HFFc6 (cell line): ENCODE measurements around the gene MRTFB. TPM values are rescaled to one million over a fixed set of nuclear protein-coding genes. Genes with fewer than 3 reads are reported as not detected.

Experiments
- DNase-seq: peaks from one replicate; pipeline ENCODE4 v3.0.0-alpha.2; 2018
- H3K27ac Mint-ChIP-seq: 2 replicates; pipeline ENCODE4 v1.8.0; 2020; ENCODE audit warnings: mild to moderate bottlenecking, mixed read lengths
- H3K27me3 Mint-ChIP-seq: 2 replicates; pipeline ENCODE4 v1.8.0; 2021; ENCODE audit warnings: mild to moderate bottlenecking, moderate library complexity, mixed read lengths; ENCODE audit not compliant: insufficient read depth
- H3K36me3 Mint-ChIP-seq: 2 replicates; pipeline ENCODE4 v1.8.0; 2021; ENCODE audit warnings: low read depth, mixed read lengths
- H3K4me1 Mint-ChIP-seq: 2 replicates; pipeline ENCODE4 v1.8.0; 2020; ENCODE audit warnings: low read depth, mixed read lengths
- H3K4me3 Mint-ChIP-seq: 2 replicates; pipeline ENCODE4 v1.8.0; 2020; ENCODE audit warnings: mild to moderate bottlenecking, moderate library complexity, mixed read lengths
- H3K9me3 Mint-ChIP-seq: 2 replicates; pipeline ENCODE4 v1.8.0; 2020; ENCODE audit warnings: mild to moderate bottlenecking, mixed read lengths
- CTCF ChIP-seq: fragments of 200-600 bp; sonication (generic); IDR thresholded peaks from 2 replicates; pipeline ENCODE4 v1.5.0; 2021; ENCODE audit warnings: antibody characterized with exemption, mild to moderate bottlenecking
- total RNA-seq, 6 experiments: library from RNA; stranded (reverse); fragmentation: NEBNext Ultra II Directional; extraction: Animal tissue kit (Norgen Biotek cat#: 25700); gene quantifications; 2 replicates in 1 of 6; 3 replicates in 5 of 6; pipeline ENCODE4 v1.2.3, GENCODE V29; 2021

MRTFB gene
- total RNA-seq, 6 experiments from 2014 or later: 10.3 to 16.9 (median 14.0) TPM

DNA sequence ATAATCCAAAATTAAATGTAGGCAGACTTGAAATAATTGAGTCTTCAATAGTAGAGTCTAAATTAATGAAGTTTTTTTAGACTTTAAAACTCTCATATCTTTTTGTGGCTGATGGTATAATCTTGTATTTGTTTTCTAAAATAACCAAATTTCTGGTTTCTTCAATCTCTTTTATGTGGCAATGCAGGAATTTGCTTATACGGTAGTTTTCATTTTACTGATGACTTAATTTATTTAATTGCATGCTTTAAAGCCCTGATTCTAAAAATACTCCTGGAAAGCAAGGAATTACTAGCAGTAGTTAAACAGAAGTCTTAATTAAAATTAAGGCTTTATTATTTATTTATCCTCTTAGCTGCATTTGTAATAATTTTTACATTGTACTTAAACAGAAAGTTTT, 15.4 kb downstream of the MRTFB start:
- no peak for TF ChIP-seq CTCF
- no peaks in the 10 kb centered on the region for H3K9me3 Mint-ChIP-seq
- H3K4me1 Mint-ChIP-seq: peaks cover 10% of the 10 kb centered on the region
- no peaks in the 10 kb centered on the region; the same call in 1 of the 2 replicates for H3K36me3 Mint-ChIP-seq
- DNase-seq: no peak
- H3K27me3 Mint-ChIP-seq: peaks cover 2% of the 10 kb centered on the region; the same call in 1 of the 2 replicates
- no peak overlapping the region for H3K4me3 Mint-ChIP-seq
- no peak overlapping the region for H3K27ac Mint-ChIP-seq

- Mint-ChIP-seq H3K36me3 (no peaks in the 10 kb centered on the region; the same call in 1 of the 2 replicates), H3K27me3 (peaks cover 2% of the 10 kb centered on the region; the same call in 1 of the 2 replicates), H3K27ac (no peak overlapping the region), H3K4me3 (no peak overlapping the region), H3K9me3 (no peaks in the 10 kb centered on the region), H3K4me1 (peaks cover 13% of the 10 kb centered on the region)
- DNase-seq: no peak
- TF ChIP-seq CTCF: no peak
Observed at GRCh38 chr16:14087181-14087580, 16.1 kb downstream of the MRTFB start.

GRCh38 chr16:14087590-14088154, 16.6 kb downstream of the MRTFB start:
- Mint-ChIP-seq H3K9me3 (no peaks in the 10 kb centered on the region), H3K4me1 (peaks cover 18% of the 10 kb centered on the region), H3K36me3 (no peaks in the 10 kb centered on the region; the same call in 1 of the 2 replicates), H3K27ac (no peak overlapping the region), H3K27me3 (peaks cover 2% of the 10 kb centered on the region; the same call in 1 of the 2 replicates), H3K4me3 (no peak overlapping the region)
- no peak for TF ChIP-seq CTCF
- no peak for DNase-seq

DNA sequence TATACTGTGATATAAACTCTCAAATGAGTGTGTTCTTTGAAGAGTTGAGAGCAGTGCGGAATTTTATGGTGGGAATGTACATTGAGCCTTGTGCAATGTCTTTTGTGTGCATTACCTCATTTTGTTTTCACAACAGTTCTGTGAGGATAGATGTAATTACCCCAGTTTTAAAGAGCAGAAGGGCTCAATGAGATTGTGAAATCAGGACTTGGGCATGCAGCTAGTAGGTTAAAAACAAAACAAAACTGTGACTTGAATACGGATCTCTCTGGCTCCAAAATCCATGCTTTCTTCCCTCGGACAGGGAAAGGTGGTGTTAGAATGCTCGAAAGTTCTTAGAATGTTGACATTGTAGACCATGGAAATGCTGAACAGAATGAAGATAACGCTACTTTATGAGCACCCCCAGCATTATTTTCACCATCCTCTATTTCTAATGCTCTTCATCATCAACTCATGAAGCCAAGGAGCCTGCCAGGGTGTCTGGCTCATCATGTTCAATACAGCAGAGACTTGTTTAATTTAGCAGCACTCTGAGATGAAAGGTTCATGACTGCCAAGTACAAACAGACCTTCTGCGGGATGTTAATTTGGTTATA, 17.1 kb downstream of the MRTFB start:
- no peak for TF ChIP-seq CTCF
- peaks cover 23% of the 10 kb centered on the region for H3K4me1 Mint-ChIP-seq
- H3K27ac Mint-ChIP-seq: no peak overlapping the region
- H3K4me3 Mint-ChIP-seq: no peak overlapping the region; the same call in 1 of the 2 replicates
- H3K27me3 Mint-ChIP-seq: peaks cover 2% of the 10 kb centered on the region; the same call in 1 of the 2 replicates
- H3K9me3 Mint-ChIP-seq: no peaks in the 10 kb centered on the region
- H3K36me3 Mint-ChIP-seq: no peaks in the 10 kb centered on the region; the same call in 1 of the 2 replicates
- no peak for DNase-seq

- no peak for TF ChIP-seq CTCF
- no peaks in the 10 kb centered on the region; the same call in 1 of the 2 replicates for H3K36me3 Mint-ChIP-seq
- no peak overlapping the region for H3K27ac Mint-ChIP-seq
- peaks cover 2% of the 10 kb centered on the region; the same call in 1 of the 2 replicates for H3K27me3 Mint-ChIP-seq
- DNase-seq: no peak
- peaks cover 23% of the 10 kb centered on the region for H3K4me1 Mint-ChIP-seq
- H3K9me3 Mint-ChIP-seq: no peaks in the 10 kb centered on the region
- H3K4me3 Mint-ChIP-seq: no peak overlapping the region
Observed at GRCh38 chr16:14089283-14089823, 18.2 kb downstream of the MRTFB start.
